ENCODE measurements around the gene CERK. TPM values are rescaled to one million over a fixed set of nuclear protein-coding genes. Genes with fewer than 3 reads are reported as not detected.

CERK gene
- total and polyA plus RNA-seq, 2 of the 8 experiments (the other 6 are each of a cell fraction or from before 2014, with no cell fraction given), result 26.6 to 59.0 TPM

DNA sequence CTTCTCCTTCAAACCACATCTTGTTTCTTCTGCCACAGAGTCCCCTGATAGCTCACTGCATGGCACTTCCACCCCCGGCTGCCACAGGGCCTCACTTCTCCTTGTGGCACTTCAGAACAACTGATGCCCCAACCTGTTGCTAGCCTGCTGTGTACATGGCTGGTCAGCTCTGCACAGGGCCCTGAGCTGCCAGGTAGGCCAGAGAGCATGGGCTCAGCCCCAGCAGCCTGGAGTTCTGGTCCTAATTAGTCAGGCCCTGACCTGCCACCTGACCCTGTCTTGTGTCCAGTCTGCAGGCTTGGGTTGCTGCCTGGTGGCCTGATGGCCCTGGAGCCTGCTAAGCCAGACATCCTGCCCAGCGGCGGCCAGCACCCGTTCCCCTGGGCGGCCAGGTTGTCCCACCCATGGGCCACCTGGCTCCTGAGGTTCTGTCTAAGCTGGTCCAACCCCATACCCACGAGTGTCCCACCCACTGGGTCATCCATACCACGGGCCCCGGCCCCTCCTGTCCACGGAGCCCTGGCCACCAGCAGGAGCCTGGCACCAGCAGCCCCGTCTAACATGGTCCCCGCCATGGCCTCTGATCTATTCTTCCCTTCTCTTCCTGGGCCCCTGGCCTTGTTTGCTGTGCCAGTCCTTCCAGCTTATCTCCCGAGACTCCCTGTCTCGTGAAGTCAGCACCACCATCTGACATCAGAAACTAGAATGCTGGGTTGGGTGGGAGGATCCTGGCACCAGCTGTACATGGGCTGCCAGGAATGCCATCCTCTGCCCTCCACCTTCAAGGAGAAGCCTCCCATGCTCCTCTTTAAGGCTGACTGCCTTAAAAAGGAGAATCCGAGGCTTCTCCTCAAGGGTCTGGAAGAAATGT, 3.1 kb upstream of the CERK start:
- Histone ChIP-seq H2AK5ac (ENCODE audit: low read depth, low read length) (no peak overlapping the region), H4K5ac (ENCODE audit: insufficient read length, low read depth, low read length) (no peak overlapping the region), H3K27ac (ENCODE audit: low read depth, low read length) (no peak overlapping the region), H3K23me2 (ENCODE audit: low read depth, low read length) (peaks cover 11% of the 10 kb centered on the region; the same call in 1 of the 2 replicates), H3K9ac (replicated peaks in 1 of 4; ENCODE audit: extremely low read depth in 1 of 4, low read depth in 3 of 4, low read length in 3 of 4) (no peak overlapping the region), H4K91ac (replicated peaks; ENCODE audit: insufficient read length, low read length) (no peak overlapping the region), H3K4ac (replicated peaks; ENCODE audit: insufficient read length, low read depth, low read length) (no peak overlapping the region), H2AFZ (ENCODE audit: low read length) (no peak overlapping the region), H3K23ac (ENCODE audit: insufficient read length) (no peak overlapping the region), H3K9me3 (ENCODE audit: insufficient read depth in 2 of 2, low read depth in 1 of 2, low read length in 1 of 2) (no peaks in the 10 kb centered on the region), H3K4me2 (ENCODE audit: insufficient read depth in 1 of 2, low read depth in 2 of 2, low read length in 2 of 2) (no peak overlapping the region), H3K56ac (replicated peaks; ENCODE audit: insufficient read length, low read depth, low read length) (no peak overlapping the region), H3K79me1 (ENCODE audit: low read depth, low read length) (no peaks in the 10 kb centered on the region), H3K36me3 (ENCODE audit: control insufficient read depth in 2 of 4, insufficient read depth in 4 of 4, low read length in 3 of 4) (no peaks in the 10 kb centered on the region), H2BK12ac (ENCODE audit: low read depth, low read length) (no peak overlapping the region), H4K20me1 (replicated peaks in 1 of 2; ENCODE audit: control insufficient read depth in 1 of 2, insufficient read depth in 2 of 2, low read length in 2 of 2) (peaks cover 0 to 6% of the 10 kb centered on the region in 2 experiments), H3K4me1 (replicated peaks in 1 of 4; ENCODE audit: control insufficient read depth in 3 of 4, insufficient read depth in 4 of 4, low read length in 3 of 4) (peaks cover 5 to 13% (median 12%) of the 10 kb centered on the region in 4 experiments), H2BK120ac (replicated peaks; ENCODE audit: low read depth, low read length) (no peak overlapping the region), H2BK20ac (ENCODE audit: low read length) (no peak overlapping the region), H3K79me2 (ENCODE audit: control insufficient read depth in 1 of 2, insufficient read depth in 2 of 2, low read length in 2 of 2) (peaks cover 0 to 6% of the 10 kb centered on the region in 2 experiments; a peak in 1 of 4 replicates), H4K8ac (ENCODE audit: extremely low read depth, insufficient read depth, low read length) (peak overlapping the region; percentile 14), H3K4me3 (ENCODE audit: extremely low read depth in 1 of 4, insufficient read depth in 2 of 4, low read depth in 3 of 4, low read length in 4 of 4) (no peak overlapping the region), H3K18ac (ENCODE audit: extremely low read depth, low read length) (no peak overlapping the region), H3K27me3 (replicated peaks in 1 of 4; ENCODE audit: control insufficient read depth in 3 of 4, extremely low read depth in 1 of 4, insufficient read depth in 3 of 4, low read length in 3 of 4) (peaks cover 0 to 3% (median 0%) of the 10 kb centered on the region in 4 experiments; a peak in 1 of 7 replicates), H2BK15ac (ENCODE audit: low read length) (no peak overlapping the region), H2BK5ac (ENCODE audit: low read depth, low read length) (no peak overlapping the region), H3K14ac (ENCODE audit: insufficient read length) (no peak overlapping the region)
- ChIA-PET CTCF (ENCODE audit: partially characterized antibody) (interaction anchor here (1.0 to 3.4 kb wide), 2 partner anchors 17 to 20 kb away, joined by 3 to 13 read pairs; no protein-coding TSS in a partner anchor), POLR2A (ENCODE audit: partially characterized antibody) (interaction anchor here (0.6 to 3.1 kb wide), 4 partner anchors 9 to 280 kb away, joined by 3 to 22 read pairs (median 6); partner anchors contain the start of gene TBC1D22A)
- WGBS, 2 experiments (ENCODE audit: extremely low coverage in 1 of 2, insufficient coverage in 1 of 2, insufficient read length in 1 of 2, insufficient replicate concordance in 2 of 2, low coverage in 1 of 2, low lambda C conversion rate in 2 of 2, missing lambda C conversion rate in 1 of 2), result 85% methylated on average over 14 of the region's 14 CpGs; no CpG with 5 or more reads in 1 of the 2 experiments
- FAIRE-seq (no peak), DNase-seq (ENCODE audit: low read depth in 1 of 2, low spot score in 2 of 2) (no peak)
- TF ChIP-seq SP2 (IDR thresholded peaks at IDR 0.05; ENCODE audit: low read length), result no peak
- no peak for TF ChIP-seq SIX5 (IDR thresholded peaks at IDR 0.05; ENCODE audit: low read depth, low read length)

All from H1 (cell line).